Sigmoid colon (tissue), 7 donors: Measurements from ENCODE around the gene MACROD2. TPM values are rescaled to one million over a fixed set of nuclear protein-coding genes. Genes with fewer than 3 reads are reported as not detected.

Experiments
- DNase-seq: peaks from one replicate; pipeline ENCODE4 v3.0.0-alpha.2; 2019
- H3K27ac ChIP-seq, 4 donors: fragments of 200-600 bp; sonication (generic); one replicate each; pipeline ENCODE4 v1.5.1; 2016 to 2019; ENCODE audit warnings: mild to moderate bottlenecking in 1 of 4
- H3K27me3 ChIP-seq, 3 donors: fragments of 200-600 bp; sonication (generic); one replicate each; pipeline ENCODE4 v1.5.1; 2019; ENCODE audit warnings: mild to moderate bottlenecking in 1 of 3
- H3K36me3 ChIP-seq, 4 donors: fragments of 200-600 bp; sonication (generic); one replicate each; pipeline ENCODE4 v1.5.1; 2016 to 2019
- H3K4me1 ChIP-seq, 4 donors: fragments of 200-600 bp; sonication (generic); one replicate each; pipeline ENCODE4 v1.5.1; 2017 to 2019
- H3K4me3 ChIP-seq, 4 donors: fragments of 200-600 bp; sonication (generic); one replicate each; pipeline ENCODE4 v1.5.1; 2017 to 2019; ENCODE audit warnings: mild to moderate bottlenecking in 2 of 4, moderate library complexity in 1 of 4
- H3K9me3 ChIP-seq, 4 donors: fragments of 200-600 bp in 3 of 4; sonication (generic) in 3 of 4; one replicate each; pipeline versions ENCODE4 v1.5.1 to v1.6.1; 2013 to 2019
- EP300 ChIP-seq, 4 donors: sonication (generic); formaldehyde crosslinking; IDR thresholded peaks; one replicate each; pipeline ENCODE4 v1.6.1; 2017; ENCODE audit warnings: antibody characterized with exemption in 4 of 4
- POLR2A ChIP-seq, 2 donors: fragments of 450-650 bp; IDR thresholded peaks; one replicate each; pipeline ENCODE4 v1.6.1; 2016; ENCODE audit warnings: antibody characterized with exemption in 2 of 2, mild to moderate bottlenecking in 2 of 2, moderate library complexity in 2 of 2
- POLR2AphosphoS5 ChIP-seq, 4 donors: sonication (generic); formaldehyde crosslinking; IDR thresholded peaks; one replicate each; pipeline ENCODE4 v1.6.1; 2017; ENCODE audit warnings: antibody characterized with exemption in 4 of 4
- WGBS, 2 donors: extraction: QIAGEN DNeasy Blood & Tissue Kit; methylation state at CpG; one replicate each; pipeline ENCODE4 v1.1.7; 2013; 5-methylcytosine and 5-hydroxymethylcytosine counted together
- intact Hi-C: fragments of 100-400 bp; cut with DNase I; formaldehyde crosslinking; loops from one replicate; pipeline ENCODE4 v1.15.1; 2023
- polyA plus RNA-seq, 3 donors: library from polyadenylated mRNA; stranded (reverse); fragments of 200-250 nt; gene quantifications; one replicate each; pipeline ENCODE4 v1.2.3, GENCODE V29; 2013
- total RNA-seq, 4 donors: library from RNA; depleted of rRNA; stranded (reverse); fragments of >200 nt; gene quantifications; one replicate each; pipeline ENCODE4 v1.1.0, GENCODE V29; 2016
- TF ChIP-seq, protein P1 (sequence below), 4 experiments: fragments of 450-650 bp in 3 of 4; fragments of 200-600 bp in 1 of 4; IDR thresholded peaks; one replicate each; pipeline ENCODE4 v1.5.1; 2016 to 2019; ENCODE audit warnings: antibody characterized with exemption in 4 of 4, mild to moderate bottlenecking in 3 of 4, moderate library complexity in 2 of 4
- donor health status: healthy with polysubstance abuse.
- donor health status: Bipolar disorder and iron deficiency.
- donor health status: healthy.

Gene MACROD2
- total and polyA plus RNA-seq, 7 donors: 1.2 to 22.4 (median 5.8) TPM

DNA sequence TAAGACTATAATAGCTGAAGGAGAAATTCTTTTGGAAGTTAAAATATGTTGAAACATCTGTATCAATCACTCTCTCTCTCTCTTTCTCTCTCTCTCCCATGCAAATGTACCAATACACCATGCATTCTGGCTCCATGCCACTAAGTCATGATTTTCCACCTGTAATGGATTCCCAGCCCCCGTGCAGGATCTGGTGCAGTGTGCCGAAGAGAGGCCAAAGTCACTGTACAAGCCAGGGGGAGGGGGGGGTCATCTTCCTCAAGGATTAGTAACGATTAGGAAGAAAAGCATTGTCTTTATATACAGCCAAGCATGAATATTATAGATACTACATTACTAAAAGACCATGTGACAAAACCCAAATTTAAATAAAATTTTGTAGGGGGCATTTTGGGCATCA, 1852.8 kb downstream of the MACROD2 start:
- intact Hi-C loops: no loop called here
- H3K4me1 ChIP-seq: no peaks in the 10 kb centered on the region
- H3K27me3 ChIP-seq: no peaks in the 10 kb centered on the region
- TF ChIP-seq, protein P1, sequence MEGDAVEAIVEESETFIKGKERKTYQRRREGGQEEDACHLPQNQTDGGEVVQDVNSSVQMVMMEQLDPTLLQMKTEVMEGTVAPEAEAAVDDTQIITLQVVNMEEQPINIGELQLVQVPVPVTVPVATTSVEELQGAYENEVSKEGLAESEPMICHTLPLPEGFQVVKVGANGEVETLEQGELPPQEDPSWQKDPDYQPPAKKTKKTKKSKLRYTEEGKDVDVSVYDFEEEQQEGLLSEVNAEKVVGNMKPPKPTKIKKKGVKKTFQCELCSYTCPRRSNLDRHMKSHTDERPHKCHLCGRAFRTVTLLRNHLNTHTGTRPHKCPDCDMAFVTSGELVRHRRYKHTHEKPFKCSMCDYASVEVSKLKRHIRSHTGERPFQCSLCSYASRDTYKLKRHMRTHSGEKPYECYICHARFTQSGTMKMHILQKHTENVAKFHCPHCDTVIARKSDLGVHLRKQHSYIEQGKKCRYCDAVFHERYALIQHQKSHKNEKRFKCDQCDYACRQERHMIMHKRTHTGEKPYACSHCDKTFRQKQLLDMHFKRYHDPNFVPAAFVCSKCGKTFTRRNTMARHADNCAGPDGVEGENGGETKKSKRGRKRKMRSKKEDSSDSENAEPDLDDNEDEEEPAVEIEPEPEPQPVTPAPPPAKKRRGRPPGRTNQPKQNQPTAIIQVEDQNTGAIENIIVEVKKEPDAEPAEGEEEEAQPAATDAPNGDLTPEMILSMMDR (IDR thresholded peaks at IDR 0.05): no peak
- TF ChIP-seq EP300 (IDR thresholded peaks at IDR 0.05) (no peak), POLR2A (IDR thresholded peaks at IDR 0.05) (no peak), POLR2AphosphoS5 (IDR thresholded peaks at IDR 0.05) (no peak)
- 80 to 82% methylated on average over 3 of the region's 3 CpGs for WGBS, 2 donors
- no peak overlapping the region for H3K4me3 ChIP-seq
- H3K27ac ChIP-seq: no peak overlapping the region
- H3K9me3 ChIP-seq: no peaks in the 10 kb centered on the region
- no peaks in the 10 kb centered on the region for H3K36me3 ChIP-seq
- DNase-seq: no peak

DNA sequence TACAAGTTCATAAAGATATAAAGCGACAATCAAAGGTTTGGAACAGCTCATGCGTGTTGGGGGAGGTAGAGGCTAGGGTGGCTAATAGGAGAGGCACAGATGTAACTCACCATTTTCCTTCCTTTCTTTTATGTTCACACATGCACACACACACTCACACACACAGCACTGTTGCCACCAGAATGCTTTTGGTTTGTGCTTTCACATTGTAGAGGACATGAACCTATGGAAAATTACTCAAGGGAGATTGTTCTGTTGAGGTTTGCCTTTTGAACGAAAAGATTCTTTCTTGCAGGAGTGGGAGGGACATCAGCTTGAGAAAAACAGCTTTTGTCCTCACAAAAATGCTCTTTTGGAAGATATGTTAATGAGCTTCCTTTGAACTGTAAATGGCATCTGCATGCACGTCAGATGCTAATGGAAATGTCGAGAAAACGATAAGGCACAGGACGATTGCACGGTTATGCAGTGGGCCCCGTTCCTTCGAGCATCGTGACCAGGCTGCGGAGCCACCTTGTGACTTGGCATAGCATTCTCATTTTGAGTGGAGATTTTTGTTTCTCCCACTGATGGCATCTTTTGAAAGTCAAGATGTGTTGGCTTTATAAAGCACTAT, 1853.8 kb downstream of the MACROD2 start:
- 75 to 85% methylated on average over 12 of the region's 12 CpGs for WGBS, 2 donors
- Histone ChIP-seq H3K4me3 (no peak overlapping the region), H3K27ac (no peak overlapping the region), H3K27me3 (no peaks in the 10 kb centered on the region), H3K4me1 (no peaks in the 10 kb centered on the region), H3K9me3 (no peaks in the 10 kb centered on the region), H3K36me3 (no peaks in the 10 kb centered on the region)
- no peak for DNase-seq
- TF ChIP-seq POLR2A (IDR thresholded peaks at IDR 0.05): no peak
- TF ChIP-seq EP300 (IDR thresholded peaks at IDR 0.05): no peak
- TF ChIP-seq, protein P1 (IDR thresholded peaks at IDR 0.05): no peak
- no peak for TF ChIP-seq POLR2AphosphoS5 (IDR thresholded peaks at IDR 0.05)
- intact Hi-C loops: no loop called here

DNA sequence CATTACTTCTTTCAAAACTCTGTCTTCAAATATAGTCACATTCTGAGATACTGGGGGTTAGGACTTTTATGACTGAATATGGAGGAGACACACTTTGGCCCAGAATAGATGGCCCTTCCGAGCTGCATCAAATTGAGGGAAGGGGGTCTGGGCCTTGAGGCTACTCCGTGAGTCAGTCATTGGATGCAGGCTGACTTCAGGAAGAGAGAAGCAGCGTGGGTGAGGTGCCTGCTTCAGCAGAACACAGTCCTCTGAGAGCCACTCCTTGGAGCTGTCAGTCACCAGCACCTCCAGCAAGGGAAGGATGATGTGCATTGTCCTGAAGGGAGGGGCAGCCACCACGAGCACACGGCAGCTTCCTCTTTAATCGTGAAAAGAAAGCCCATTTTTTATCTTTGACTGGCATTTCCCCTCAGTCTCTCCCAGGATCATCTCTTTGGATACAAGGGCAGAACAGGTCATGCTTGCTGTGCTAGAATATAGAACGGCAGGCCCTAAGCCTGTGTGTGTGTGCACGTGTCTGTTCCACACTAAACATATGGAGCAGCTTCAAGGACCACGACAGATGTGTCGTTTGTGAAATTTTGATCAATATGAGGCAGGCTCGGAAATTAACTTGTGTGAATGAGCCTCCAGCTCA, 1856.4 kb downstream of the MACROD2 start:
- no peak overlapping the region for H3K4me3 ChIP-seq
- H3K9me3 ChIP-seq: no peaks in the 10 kb centered on the region
- H3K36me3 ChIP-seq: no peaks in the 10 kb centered on the region
- 74 to 86% methylated on average over 11 of the region's 11 CpGs for WGBS, 2 donors
- DNase-seq: no peak
- intact Hi-C loops: no loop called here
- no peaks in the 10 kb centered on the region for H3K4me1 ChIP-seq
- no peak for TF ChIP-seq POLR2A (IDR thresholded peaks at IDR 0.05)
- TF ChIP-seq, protein P1 (IDR thresholded peaks at IDR 0.05): no peak
- no peak for TF ChIP-seq EP300 (IDR thresholded peaks at IDR 0.05)
- TF ChIP-seq POLR2AphosphoS5 (IDR thresholded peaks at IDR 0.05): no peak
- H3K27ac ChIP-seq: no peak overlapping the region
- H3K27me3 ChIP-seq: no peaks in the 10 kb centered on the region

DNA sequence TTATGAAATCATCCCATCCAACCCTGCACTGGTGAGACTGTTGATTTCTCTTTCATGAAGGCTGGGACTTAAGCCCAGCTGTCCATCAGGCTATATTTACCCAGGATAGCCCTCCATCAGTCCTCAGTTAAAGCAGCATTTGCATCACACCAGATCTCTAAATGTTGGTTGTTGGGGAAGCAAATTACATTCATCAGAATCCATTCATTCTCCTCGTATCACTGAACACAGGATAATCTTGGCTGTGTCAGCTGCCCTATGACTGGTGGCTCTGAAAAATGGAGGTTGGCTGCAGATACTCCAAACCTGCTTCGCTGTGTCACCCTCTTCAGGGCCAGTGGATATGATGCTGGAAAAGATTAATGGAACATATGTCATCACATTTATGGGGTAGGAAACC, 1859.6 kb downstream of the MACROD2 start:
- TF ChIP-seq EP300 (IDR thresholded peaks at IDR 0.05) (no peak), POLR2AphosphoS5 (IDR thresholded peaks at IDR 0.05) (no peak), POLR2A (IDR thresholded peaks at IDR 0.05) (no peak)
- TF ChIP-seq, protein P1 (IDR thresholded peaks at IDR 0.05): no peak
- Histone ChIP-seq H3K9me3 (no peaks in the 10 kb centered on the region), H3K27me3 (no peaks in the 10 kb centered on the region), H3K36me3 (no peaks in the 10 kb centered on the region), H3K4me3 (no peak overlapping the region), H3K27ac (no peak overlapping the region), H3K4me1 (no peaks in the 10 kb centered on the region)
- intact Hi-C loops: no loop called here
- WGBS, 2 donors: 87 to 89% methylated on average over 2 of the region's 2 CpGs
- no peak for DNase-seq
